Mesenchymal stem cell (in vitro differentiated cells and primary cell): Measurements from ENCODE around the gene LYAR.

Source experiments
- DNase-seq: peaks from one replicate; pipeline ENCODE4 v3.0.0-alpha.2; 2013
- H2AFZ ChIP-seq: one replicate; pipeline ENCODE4 v1.6.1; 2013; ENCODE audit warnings: low read depth, mild to moderate bottlenecking, control low read depth, inconsistent platforms, low read length, moderate library complexity
- H2AK5ac ChIP-seq: 2 replicates; pipeline ENCODE4 v1.6.1; 2013; ENCODE audit warnings: low read length, moderate library complexity, mild to moderate bottlenecking, inconsistent platforms; ENCODE audit not compliant: severe bottlenecking
- H2BK120ac ChIP-seq: one replicate; pipeline ENCODE4 v1.6.1; 2013; ENCODE audit warnings: low read depth, mild to moderate bottlenecking, inconsistent platforms, low read length, moderate library complexity
- H2BK12ac ChIP-seq, 2 experiments: one replicate each; pipeline ENCODE4 v1.6.1; 2013; ENCODE audit warnings: inconsistent platforms in 2 of 2, low read length in 2 of 2, mild to moderate bottlenecking in 2 of 2, moderate library complexity in 2 of 2, control low read depth in 1 of 2
- H2BK15ac ChIP-seq: one replicate; pipeline ENCODE4 v1.6.1; 2013; ENCODE audit warnings: mild to moderate bottlenecking, low read depth, inconsistent platforms; ENCODE audit not compliant: poor library complexity, severe bottlenecking
- H2BK5ac ChIP-seq: 2 replicates; pipeline ENCODE4 v1.6.1; 2013; ENCODE audit warnings: low read depth, mild to moderate bottlenecking, low read length, control low read depth, inconsistent platforms; ENCODE audit not compliant: poor library complexity, severe bottlenecking
- H3K14ac ChIP-seq, 2 experiments: one replicate each; pipeline ENCODE4 v1.6.1; 2013; ENCODE audit warnings: inconsistent platforms in 2 of 2, low read length in 2 of 2, control low read depth in 1 of 2, mild to moderate bottlenecking in 1 of 2, moderate library complexity in 1 of 2
- H3K18ac ChIP-seq, 2 experiments: one replicate each; pipeline ENCODE4 v1.6.1; 2013; ENCODE audit warnings: inconsistent platforms in 2 of 2, low read length in 2 of 2, control low read depth in 1 of 2, low read depth in 1 of 2, mild to moderate bottlenecking in 1 of 2
- H3K23ac ChIP-seq, 2 experiments: one replicate each; pipeline ENCODE4 v1.6.1; 2013; ENCODE audit warnings: inconsistent platforms in 2 of 2, low read length in 2 of 2, mild to moderate bottlenecking in 2 of 2, moderate library complexity in 2 of 2, control low read depth in 1 of 2
- H3K27ac ChIP-seq: 2 replicates; pipeline ENCODE4 v1.5.1; 2013; ENCODE audit warnings: mild to moderate bottlenecking, moderate library complexity, low read length, control low read depth, inconsistent platforms; ENCODE audit not compliant: poor library complexity, severe bottlenecking
- H3K27me3 ChIP-seq, 2 experiments: 2 replicates each; pipeline versions ENCODE4 v1.6.1 to v1.7.0; 2013; ENCODE audit warnings: low read length in 2 of 2, mild to moderate bottlenecking in 2 of 2, moderate library complexity in 2 of 2, control low read depth in 1 of 2, inconsistent platforms in 1 of 2; ENCODE audit not compliant: control insufficient read depth in 1 of 2, insufficient read depth in 1 of 2
- H3K36me3 ChIP-seq, 2 experiments: 2 replicates each; pipeline versions ENCODE4 v1.6.1 to v1.7.0; 2013; ENCODE audit warnings: low read length in 2 of 2, control low read depth in 1 of 2, inconsistent platforms in 1 of 2, low read depth in 1 of 2, mild to moderate bottlenecking in 1 of 2; ENCODE audit not compliant: insufficient read depth in 2 of 2, control insufficient read depth in 1 of 2
- H3K4ac ChIP-seq, 2 experiments: one replicate each; pipeline ENCODE4 v1.6.1; 2013; ENCODE audit warnings: inconsistent platforms in 2 of 2, low read length in 2 of 2, mild to moderate bottlenecking in 2 of 2, moderate library complexity in 2 of 2, control low read depth in 1 of 2, low read depth in 1 of 2
- H3K4me1 ChIP-seq: 2 replicates; pipeline ENCODE4 v1.6.1; 2013; ENCODE audit warnings: low read depth, low read length, control low read depth; ENCODE audit not compliant: control insufficient read depth, insufficient read depth
- H3K4me2 ChIP-seq: 2 replicates; pipeline ENCODE4 v1.6.1; 2013; ENCODE audit warnings: low read length, mild to moderate bottlenecking, inconsistent platforms; ENCODE audit not compliant: poor library complexity, severe bottlenecking
- H3K4me3 ChIP-seq, 2 experiments: 2 replicates each; pipeline versions ENCODE4 v1.5.1 to v1.7.0; 2013; ENCODE audit warnings: low read length in 2 of 2, mild to moderate bottlenecking in 2 of 2, control low read depth in 1 of 2, low read depth in 1 of 2; ENCODE audit not compliant: insufficient read depth in 1 of 2
- H3K79me1 ChIP-seq: replicated peaks from 2 replicates; pipeline ENCODE4 v1.6.1; 2013; ENCODE audit warnings: mild to moderate bottlenecking, control low read depth, low read length, inconsistent platforms; ENCODE audit not compliant: poor library complexity, severe bottlenecking
- H3K9ac ChIP-seq: 2 replicates; pipeline ENCODE4 v1.7.0; 2013; ENCODE audit warnings: mild to moderate bottlenecking, low read length, moderate library complexity
- H3K9me3 ChIP-seq: 2 replicates; pipeline ENCODE4 v1.7.0; 2013; ENCODE audit warnings: mild to moderate bottlenecking, low read length; ENCODE audit not compliant: control insufficient read depth
- H4K8ac ChIP-seq: one replicate; pipeline ENCODE4 v1.6.1; 2013; ENCODE audit warnings: inconsistent platforms, mild to moderate bottlenecking, low read length, moderate library complexity
- H4K91ac ChIP-seq: one replicate; pipeline ENCODE4 v1.6.1; 2013; ENCODE audit warnings: mild to moderate bottlenecking, low read length, inconsistent platforms
- WGBS: methylation state at CpG from one replicate; pipeline ENCODE4 v1.1.7; 2013; ENCODE audit warnings: mixed read lengths; 5-methylcytosine and 5-hydroxymethylcytosine counted together

Gene LYAR

DNA sequence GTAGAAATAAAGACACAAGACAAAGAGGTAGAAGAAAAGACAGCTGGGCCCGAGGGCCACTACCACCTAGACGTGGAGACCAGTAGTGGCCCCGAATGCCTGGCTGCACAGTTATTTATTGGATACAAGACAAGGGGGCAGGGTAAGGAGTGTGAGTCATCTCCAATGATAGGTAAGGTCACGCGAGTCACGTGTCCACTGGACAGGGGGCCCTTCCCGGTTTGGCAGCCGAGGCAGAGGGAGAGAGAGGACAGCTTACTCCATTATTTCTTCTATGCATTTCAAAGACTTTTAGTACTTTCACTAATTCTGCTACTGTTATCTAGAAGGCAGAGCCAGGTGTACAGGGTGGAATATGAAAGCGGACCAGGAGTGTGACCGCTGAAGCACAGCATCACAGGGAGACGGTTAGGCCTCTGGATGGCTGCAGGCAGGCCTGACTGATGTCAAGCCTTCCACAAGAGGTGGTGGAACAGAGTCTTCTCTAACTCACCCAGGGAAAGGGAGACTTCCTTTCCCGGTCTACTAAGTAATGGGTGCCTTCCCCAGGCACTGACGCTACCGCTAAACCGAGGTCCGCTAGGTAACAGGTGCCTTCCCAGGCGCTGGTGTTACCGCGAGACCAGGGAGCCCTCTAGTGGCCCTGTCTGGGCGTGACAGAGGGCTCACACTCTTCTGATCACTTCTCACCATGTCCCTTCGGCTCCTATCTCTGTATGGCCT, 45.0 kb upstream of the LYAR start:
- Histone ChIP-seq H3K9ac (no peak overlapping the region), H3K18ac (no peak overlapping the region), H2AFZ (no peak overlapping the region), H3K4me3 (no peak overlapping the region), H3K79me1 (no peaks in the 10 kb centered on the region), H3K27me3 (peaks cover 15 to 32% of the 10 kb centered on the region in 2 experiments), H3K23ac (no peak overlapping the region), H2BK120ac (no peak overlapping the region), H4K91ac (no peak overlapping the region), H3K14ac (no peak overlapping the region), H3K27ac (no peak overlapping the region), H3K4ac (no peak overlapping the region), H2BK5ac (no peak overlapping the region), H2BK12ac (no peak overlapping the region), H4K8ac (no peak overlapping the region), H3K9me3 (peaks cover 2% of the 10 kb centered on the region), H3K4me2 (no peak overlapping the region), H2AK5ac (no peak overlapping the region), H2BK15ac (no peak overlapping the region), H3K36me3 (no peaks in the 10 kb centered on the region), H3K4me1 (peaks cover 2% of the 10 kb centered on the region)
- DNase-seq = peak; percentile 58
- WGBS = 52% methylated on average over 19 of the region's 21 CpGs

GRCh38 chr4:4333265-4333706, 43.3 kb upstream of the LYAR start:
- Histone ChIP-seq H3K4ac (no peak overlapping the region), H3K9me3 (peaks cover 2% of the 10 kb centered on the region), H2BK120ac (no peak overlapping the region), H2AK5ac (no peak overlapping the region), H4K91ac (no peak overlapping the region), H3K79me1 (no peaks in the 10 kb centered on the region), H2BK5ac (no peak overlapping the region), H3K4me3 (no peak overlapping the region), H2BK15ac (no peak overlapping the region), H2BK12ac (no peak overlapping the region), H4K8ac (no peak overlapping the region), H3K27me3 (peaks cover 7 to 15% of the 10 kb centered on the region in 2 experiments), H3K4me2 (no peak overlapping the region), H3K14ac (no peak overlapping the region), H3K4me1 (peaks cover 2% of the 10 kb centered on the region), H3K18ac (no peak overlapping the region), H3K9ac (no peak overlapping the region), H3K27ac (no peak overlapping the region), H2AFZ (no peak overlapping the region), H3K23ac (no peak overlapping the region), H3K36me3 (no peaks in the 10 kb centered on the region)
- 60% methylated on average over 11 of the region's 11 CpGs for WGBS
- peak; percentile 93 for DNase-seq

DNA sequence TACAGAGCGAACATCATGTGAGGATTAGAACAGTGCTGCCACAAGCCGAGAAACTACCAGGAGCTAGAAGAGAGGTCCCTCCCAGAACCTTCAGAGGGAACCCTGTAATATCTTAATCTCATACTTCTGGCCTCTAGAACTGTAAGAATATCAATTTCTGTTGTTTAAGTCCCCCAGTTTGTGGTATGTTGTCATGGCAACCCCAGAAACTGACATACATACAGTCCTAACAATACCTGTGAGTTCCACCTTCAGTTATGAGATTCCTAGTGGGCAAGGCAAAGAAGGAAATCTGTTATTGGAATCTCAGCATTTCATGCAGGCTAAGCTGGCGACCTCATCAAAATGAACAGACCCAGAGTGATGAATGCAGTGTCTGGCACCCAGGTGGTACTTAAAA, 42.6 kb upstream of the LYAR start:
- Histone ChIP-seq H3K4me2 (no peak overlapping the region), H3K9me3 (peaks cover 2% of the 10 kb centered on the region), H2AK5ac (no peak overlapping the region), H3K4me1 (peaks cover 2% of the 10 kb centered on the region), H4K91ac (no peak overlapping the region), H3K23ac (no peak overlapping the region), H3K14ac (no peak overlapping the region), H4K8ac (no peak overlapping the region), H3K36me3 (no peaks in the 10 kb centered on the region), H3K9ac (no peak overlapping the region), H2AFZ (no peak overlapping the region), H3K27ac (no peak overlapping the region), H3K79me1 (no peaks in the 10 kb centered on the region), H2BK15ac (no peak overlapping the region), H3K4ac (no peak overlapping the region), H2BK12ac (no peak overlapping the region), H2BK120ac (no peak overlapping the region), H3K4me3 (no peak overlapping the region), H2BK5ac (no peak overlapping the region), H3K27me3 (peaks cover 2 to 11% of the 10 kb centered on the region in 2 experiments), H3K18ac (no peak overlapping the region)
- 86% methylated on average over 3 of the region's 3 CpGs for WGBS
- DNase-seq = no peak

GRCh38 chr4:4330794-4331193, 40.8 kb upstream of the LYAR start:
- Histone ChIP-seq H2AFZ (no peak overlapping the region), H2BK12ac (no peak overlapping the region), H3K18ac (no peak overlapping the region), H3K9me3 (peaks cover 2% of the 10 kb centered on the region), H2BK120ac (no peak overlapping the region), H4K91ac (no peak overlapping the region), H3K4ac (no peak overlapping the region), H3K4me1 (peaks cover 2% of the 10 kb centered on the region), H3K4me3 (no peak overlapping the region), H3K14ac (no peak overlapping the region), H2AK5ac (no peak overlapping the region), H3K4me2 (no peak overlapping the region), H3K79me1 (no peaks in the 10 kb centered on the region), H3K9ac (no peak overlapping the region), H2BK5ac (no peak overlapping the region), H3K36me3 (no peaks in the 10 kb centered on the region), H4K8ac (no peak overlapping the region), H3K23ac (no peak overlapping the region), H3K27ac (no peak overlapping the region), H2BK15ac (no peak overlapping the region), H3K27me3 (peaks cover 0 to 4% of the 10 kb centered on the region in 2 experiments)
- DNase-seq = no peak
- WGBS = 88% methylated on average over 5 of the region's 5 CpGs
